GM19372 (cell line): ENCODE data around the gene ZBTB7C.

Source experiments
- ATAC-seq: cut with Tn5 transposase; IDR thresholded peaks from one replicate; pipeline ENCODE4 v1.9.1; 2021; ENCODE audit warnings: mild to moderate bottlenecking, low read depth, moderate library complexity; ENCODE audit not compliant: unreplicated experiment

The ZBTB7C gene

DNA sequence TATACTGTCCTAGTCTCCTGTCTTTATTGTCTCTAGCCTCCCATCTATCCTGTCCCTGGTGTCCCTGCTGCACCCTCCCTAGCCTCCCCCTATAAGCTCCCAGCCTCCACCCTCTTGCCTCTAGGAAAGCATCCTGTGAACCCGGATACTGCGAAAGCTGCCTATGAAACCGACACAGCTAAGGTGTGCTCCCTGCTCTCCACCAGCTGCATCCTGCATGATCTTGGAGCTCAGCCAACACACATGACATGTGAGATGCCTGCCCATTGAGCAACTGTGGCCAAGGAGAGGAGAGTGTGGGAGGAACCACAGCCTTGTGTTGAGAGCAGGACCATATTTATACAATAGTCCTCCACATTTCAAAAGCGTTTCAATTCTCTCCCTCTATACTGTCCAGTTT lies 187.1 kb downstream of the ZBTB7C start:
- ATAC-seq, result peak; percentile 75

GRCh38 chr18:48219810-48220499 lies 189.2 kb downstream of the ZBTB7C start:
- ATAC-seq, result no peak

DNA sequence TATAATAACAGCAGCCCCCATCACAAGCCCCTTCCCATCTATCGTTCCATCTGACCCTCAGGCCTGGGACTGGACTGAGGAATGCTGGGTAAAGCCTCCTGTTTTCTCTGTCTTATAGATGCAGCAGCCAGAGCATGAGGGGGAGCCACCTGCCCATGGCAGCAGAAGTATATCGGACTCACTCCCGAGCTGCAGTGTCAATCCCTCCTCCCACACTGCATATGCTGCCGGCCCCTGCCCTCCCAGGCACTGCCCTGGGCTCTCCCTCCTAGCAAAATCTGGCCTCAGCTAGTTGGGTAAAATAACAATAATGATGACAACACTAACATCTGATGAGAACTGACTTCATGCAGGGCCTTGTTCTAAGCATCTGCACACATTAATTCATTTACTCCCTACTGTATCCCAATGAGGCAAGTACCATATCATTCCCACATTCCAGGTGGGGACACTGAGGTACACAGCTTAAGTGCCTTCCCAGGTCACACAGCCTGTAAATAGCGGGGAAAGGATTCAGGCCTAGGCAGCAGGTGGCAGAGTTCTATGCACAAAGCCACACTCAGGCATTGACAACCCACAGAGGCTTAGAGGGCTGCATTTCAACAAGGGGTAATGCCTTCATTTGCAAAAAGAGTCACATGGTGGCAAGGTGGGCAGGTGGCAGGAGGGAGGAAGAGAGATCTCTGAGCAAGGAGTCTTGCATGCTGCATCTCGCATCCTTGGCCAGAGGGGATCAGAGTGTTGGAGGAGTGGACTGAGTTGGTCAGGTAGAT lies 190.0 kb downstream of the ZBTB7C start:
- no peak for ATAC-seq

GRCh38 chr18:48218285-48219022 lies 190.7 kb downstream of the ZBTB7C start:
- ATAC-seq, result no peak

GRCh38 chr18:48217258-48218250 lies 191.6 kb downstream of the ZBTB7C start:
- ATAC-seq, result no peak

- ATAC-seq, result no peak
Measured at GRCh38 chr18:48216639-48217257, 192.4 kb downstream of the ZBTB7C start.

DNA sequence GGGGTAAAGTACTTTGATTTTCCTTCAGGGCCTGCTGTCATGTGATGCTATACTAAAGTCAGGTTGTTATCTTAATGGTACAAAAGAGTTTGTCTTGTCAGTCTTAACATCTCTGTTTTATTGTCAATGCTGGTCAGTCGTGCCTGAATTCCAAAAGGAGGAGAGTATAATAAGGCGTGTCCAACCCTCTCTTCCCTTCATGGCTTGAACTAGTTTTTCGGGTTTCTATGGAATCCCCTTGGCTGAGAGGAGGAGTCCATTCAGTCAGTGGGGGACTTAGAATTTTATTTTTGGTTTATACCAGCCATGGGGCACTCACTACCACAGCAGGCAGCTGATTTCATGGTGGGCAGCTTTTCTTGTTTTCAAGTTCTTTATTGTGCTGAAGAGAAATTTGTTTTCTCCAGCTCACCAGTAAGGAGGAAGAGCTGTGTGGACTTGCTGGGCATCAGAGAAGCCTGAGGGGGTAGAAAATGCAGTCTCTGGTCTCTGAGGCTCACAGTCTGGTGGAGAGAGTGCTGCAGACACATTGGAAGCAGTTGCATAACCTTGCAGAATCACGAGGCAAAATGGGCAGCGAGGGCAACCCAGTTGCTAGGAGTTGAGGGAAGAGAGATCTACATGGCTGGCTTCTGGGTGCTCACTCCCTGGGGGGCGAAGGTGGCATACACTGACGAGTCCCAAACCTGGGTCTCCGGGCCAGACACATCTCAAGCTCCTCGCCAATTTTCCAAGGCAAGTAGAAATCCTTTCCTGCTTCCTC lies 193.1 kb downstream of the ZBTB7C start:
- no peak for ATAC-seq

GRCh38 chr18:48213791-48214190 lies 195.4 kb downstream of the ZBTB7C start:
- ATAC-seq, result no peak

- no peak for ATAC-seq
Measured at GRCh38 chr18:48208432-48209140, 200.6 kb downstream of the ZBTB7C start.

GRCh38 chr18:48207733-48208132 lies 201.4 kb downstream of the ZBTB7C start:
- no peak for ATAC-seq

DNA sequence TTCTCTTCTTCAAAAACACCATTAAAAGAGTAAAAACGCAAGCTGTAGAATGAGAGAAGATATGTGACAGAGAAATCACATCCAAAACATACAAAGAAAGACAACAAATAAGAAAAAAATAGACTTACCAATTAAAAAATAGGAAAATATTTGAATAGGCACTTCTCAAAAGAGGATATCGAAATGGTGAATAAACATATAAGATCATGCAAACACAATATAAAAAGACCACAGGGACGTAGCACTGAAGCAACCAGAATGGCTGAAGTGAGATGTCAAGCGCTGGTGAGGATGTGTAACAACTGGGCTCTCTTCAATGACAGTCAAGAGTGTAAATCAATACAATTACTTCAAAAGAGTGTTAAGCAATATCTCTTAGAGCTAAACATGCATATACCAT lies 202.3 kb downstream of the ZBTB7C start:
- ATAC-seq, result no peak

DNA sequence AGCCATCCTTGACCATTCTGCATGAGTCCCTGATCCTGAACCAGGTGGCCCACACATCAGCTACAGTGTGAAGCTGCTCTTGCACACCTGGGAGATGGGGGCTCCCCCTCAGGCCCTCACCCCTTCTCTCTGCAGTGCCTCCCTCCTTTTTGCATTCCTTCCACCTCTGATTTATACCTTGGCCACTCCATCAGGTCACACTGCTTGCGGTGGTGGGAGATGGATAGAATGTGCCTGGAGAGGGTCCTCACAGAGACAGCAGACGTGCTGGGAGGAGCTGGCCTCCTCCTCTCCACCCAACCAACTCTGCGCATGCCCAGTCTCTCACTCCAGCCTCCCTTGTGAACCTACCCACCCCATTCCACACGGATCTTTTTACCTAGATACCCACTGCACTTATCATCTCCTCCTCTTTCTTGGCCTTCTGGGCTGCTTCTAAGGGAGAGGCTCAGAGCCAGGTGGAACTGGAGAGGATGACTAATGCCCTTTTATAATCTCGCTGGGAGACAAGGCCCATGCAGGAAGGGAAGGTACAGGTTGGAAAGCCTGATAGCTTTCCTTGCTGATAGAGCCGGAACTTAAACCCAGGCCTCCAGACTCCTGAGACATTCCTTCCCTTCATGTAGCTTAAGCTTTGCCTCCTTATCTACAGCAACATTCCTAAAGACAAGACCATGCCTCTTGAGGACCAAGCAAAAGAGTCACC lies 205.1 kb downstream of the ZBTB7C start:
- ATAC-seq, result no peak

DNA sequence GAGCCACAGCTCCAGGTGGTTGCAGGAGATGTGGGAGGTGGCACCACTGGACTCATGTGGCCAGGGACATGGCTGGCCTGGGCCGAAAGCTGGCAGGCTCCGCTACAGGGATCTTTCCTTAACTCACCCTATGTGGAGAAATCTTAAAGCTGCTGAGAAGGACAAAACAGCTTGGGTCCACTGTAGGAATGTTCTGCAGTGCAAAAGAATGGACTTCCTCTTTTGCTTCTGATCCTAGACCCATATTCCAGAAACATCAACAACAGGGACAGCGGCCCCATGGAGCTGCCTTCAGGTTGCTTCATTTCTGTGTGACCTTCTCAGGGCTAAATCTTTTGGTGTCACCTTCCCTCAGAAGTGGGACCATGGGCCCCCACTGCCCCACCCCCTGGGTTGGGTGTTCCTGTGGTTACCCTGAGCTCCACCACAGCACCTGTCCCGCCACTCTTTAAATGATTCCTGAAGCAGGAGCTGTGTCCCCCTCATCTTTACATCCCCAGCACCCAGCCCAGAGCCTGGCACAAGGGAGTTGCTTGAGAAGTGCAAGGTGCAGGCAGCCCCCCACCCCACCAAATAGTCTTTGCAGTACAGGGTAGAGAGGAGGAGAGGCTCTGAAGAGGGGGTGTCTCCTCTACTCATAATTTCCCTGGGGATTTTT lies 205.8 kb downstream of the ZBTB7C start:
- ATAC-seq, result no peak

DNA sequence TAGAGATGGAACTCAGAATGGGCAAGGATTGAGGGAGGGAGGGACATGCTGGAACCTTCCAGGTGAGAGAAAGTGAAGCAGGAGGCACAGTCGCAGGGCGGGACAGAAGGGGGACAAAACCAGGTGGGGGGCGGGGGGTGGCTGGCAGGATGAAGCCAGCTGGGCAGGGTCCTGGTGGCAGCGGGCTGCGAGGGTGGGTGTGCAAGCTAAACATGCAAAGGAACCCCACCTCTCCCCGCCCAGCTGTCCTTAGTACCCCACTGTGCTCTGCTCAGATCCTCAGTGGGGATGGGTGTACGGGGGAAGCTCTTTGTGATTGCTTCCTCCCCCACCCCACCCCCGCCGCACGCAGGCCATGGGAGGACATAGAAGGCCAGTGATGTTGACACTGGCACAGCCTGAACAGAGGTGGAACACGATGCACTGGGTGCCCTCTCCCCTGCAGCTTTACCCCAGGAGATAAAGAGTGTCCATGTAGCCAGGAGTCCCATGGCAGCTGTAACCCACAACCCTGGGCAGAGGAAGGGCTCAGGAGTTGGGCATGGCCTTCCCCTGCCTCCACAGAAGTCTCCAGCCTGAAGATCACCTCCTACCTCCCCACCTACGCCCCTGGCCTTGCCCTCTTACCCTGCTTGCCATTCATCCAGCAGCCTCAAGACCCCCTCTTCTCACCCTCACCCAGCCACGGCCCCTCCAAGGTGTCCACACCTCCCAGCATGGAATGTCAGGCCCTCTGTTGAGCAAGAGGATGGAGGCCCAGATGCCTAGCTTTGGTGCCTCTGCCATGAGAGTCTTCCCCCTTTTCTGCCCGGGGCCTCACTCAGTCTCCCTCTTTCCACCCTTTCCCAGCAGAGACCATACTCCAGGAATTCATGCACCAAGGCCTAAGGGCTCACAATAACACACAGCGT lies 206.6 kb downstream of the ZBTB7C start:
- ATAC-seq, result no peak

DNA sequence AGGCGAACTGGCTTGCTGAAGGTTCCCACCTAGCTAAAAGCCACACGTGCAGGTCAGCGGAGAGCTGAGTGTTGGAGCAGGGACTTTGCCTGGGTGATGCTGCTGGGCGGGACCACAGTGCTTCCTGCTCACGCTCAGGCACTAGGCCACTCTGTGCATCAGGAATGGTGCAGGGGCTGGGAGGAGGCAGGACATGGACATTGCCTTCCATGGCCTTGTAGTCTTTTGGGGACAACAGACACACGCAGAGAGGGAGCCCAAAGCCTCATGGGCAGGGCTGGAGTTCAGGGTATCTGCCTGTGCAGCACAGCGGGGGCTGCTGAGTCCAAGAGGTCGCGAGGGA lies 207.2 kb downstream of the ZBTB7C start:
- ATAC-seq, result no peak

DNA sequence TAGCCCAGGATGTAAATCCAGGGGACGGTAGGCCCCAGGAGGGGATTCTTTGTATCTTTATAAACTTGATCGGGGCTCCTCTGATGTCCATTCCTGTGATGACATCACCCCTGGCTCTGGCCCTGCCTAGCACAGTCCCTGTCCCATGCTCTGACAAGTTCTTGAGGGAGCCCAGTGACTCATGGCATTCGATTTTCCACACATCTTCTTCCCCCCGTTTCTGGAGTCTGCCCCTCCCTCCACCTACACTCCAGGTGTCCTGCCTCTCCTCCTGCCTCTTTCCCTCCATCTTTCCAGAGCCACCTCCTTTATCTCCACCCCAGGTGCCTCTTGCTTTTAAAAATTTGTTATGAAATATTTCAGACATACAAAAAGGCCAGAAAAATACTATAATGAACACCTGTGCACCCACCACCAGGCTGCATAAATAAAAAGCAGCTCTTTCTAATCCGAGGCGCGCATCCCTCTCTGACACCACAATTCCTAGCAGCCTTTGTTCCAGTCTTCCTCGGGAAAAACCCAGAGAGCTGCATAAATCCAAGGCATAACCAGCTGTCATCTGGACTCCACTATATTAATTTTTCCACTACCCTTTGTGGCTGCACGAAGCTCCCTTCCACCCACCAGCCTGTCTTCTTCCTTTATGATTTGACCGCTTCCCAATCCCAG lies 207.7 kb downstream of the ZBTB7C start:
- ATAC-seq, result no peak
